Measurements from ENCODE around the gene PGD. TPM values are rescaled to one million over a fixed set of nuclear protein-coding genes. Genes with fewer than 3 reads are reported as not detected.
A peak's percentile ranks its signal among the peaks of the same experiment; 100 is the strongest.

PGD gene
- total and polyA plus RNA-seq, 10 of the 15 experiments (the other 5 are each of a cell fraction or from before 2014, with no cell fraction given) = 108 to 262 (median 171) TPM

DNA sequence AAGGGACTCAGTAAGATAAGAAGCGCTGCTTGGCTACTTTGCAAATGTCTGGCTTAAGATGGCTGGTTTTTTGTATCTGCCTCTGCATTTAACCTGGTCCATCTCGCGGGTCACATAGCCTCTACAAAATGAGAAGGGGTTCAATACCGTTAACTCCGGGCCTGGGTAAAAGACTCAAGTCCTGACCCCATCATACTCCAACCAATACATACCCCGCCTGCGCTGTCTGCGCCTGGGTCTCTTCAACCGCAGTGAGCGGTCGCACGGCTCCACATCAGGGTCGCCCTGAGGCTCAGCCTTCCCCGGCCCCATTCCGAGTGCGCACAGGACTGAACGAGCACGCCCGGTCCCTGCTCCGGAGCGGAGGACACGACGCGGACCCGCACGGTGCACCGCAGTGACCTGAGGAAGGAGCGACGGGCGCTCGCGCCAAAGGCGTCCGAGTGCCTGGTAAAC, 558 bp upstream of the PGD start:
- in situ Hi-C loops (cut with MboI) = no loop called here
- RAD21 ChIA-PET (ENCODE audit: unreplicated experiment) = interaction anchor here (0.8 to 2.4 kb wide), 3 partner anchors 10 to 21 kb away, joined by 3 to 7 read pairs (median 6); no protein-coding TSS in a partner anchor
- BruUV-seq (replicated peaks) = no TSS peak

More for the DNA sequence above, 558 bp upstream of the PGD start:
- no peak overlapping the region for H3K27ac ChIP-seq (ENCODE audit: control insufficient read depth, insufficient read depth)
- FAIRE-seq = no peak
- H3K9ac ChIP-seq (ENCODE audit: control insufficient read depth, insufficient read depth, low read length) = peak overlapping the region; percentile 64; the same call in 1 of the 2 replicates
- no peaks in the 10 kb centered on the region for H4K20me1 ChIP-seq (ENCODE audit: control insufficient read depth, insufficient read depth)
- ChIA-PET SMC1A (ENCODE audit: uncharacterized antibody, unreplicated experiment) (interaction anchor here (1.1 to 3.7 kb wide), 2 partner anchors 11 to 189 kb away, joined by 8 to 26 read pairs; partner anchors contain the start of gene KIF1B), POLR2A (interaction anchor here (1.8 to 2.0 kb wide), 2 partner anchors 10 to 11 kb away, joined by 6 to 8 read pairs; no protein-coding TSS in a partner anchor), CTCF (interaction anchor here (0.6 to 4.2 kb wide), 4 partner anchors 17 to 189 kb away, joined by 3 to 29 read pairs (median 12); partner anchors contain the start of genes CENPS and KIF1B)
- peaks cover 19% of the 10 kb centered on the region for H3K79me2 ChIP-seq (ENCODE audit: control insufficient read depth, insufficient read depth, low read length)
- peak overlapping the region; percentile 71 for H3K4me3 ChIP-seq
- no peak for ATAC-seq
- TF ChIP-seq LARP7 (IDR thresholded peaks at IDR 0.05) (peak; percentile 48; the same call in 1 of the 2 replicates), GATAD2B (conservative IDR thresholded peaks at IDR 0.05; ENCODE audit: low read depth) (peak; percentile 34; the same call in 1 of the 2 replicates), PML (IDR thresholded peaks at IDR 0.05; ENCODE audit: low read length) (no peak), ZNF207 (IDR thresholded peaks at IDR 0.05; ENCODE audit: borderline replicate concordance) (0 out of 2 replicates have a peak, but pooled peaks have one; percentile 32)
- TF ChIP-seq, protein P1, sequence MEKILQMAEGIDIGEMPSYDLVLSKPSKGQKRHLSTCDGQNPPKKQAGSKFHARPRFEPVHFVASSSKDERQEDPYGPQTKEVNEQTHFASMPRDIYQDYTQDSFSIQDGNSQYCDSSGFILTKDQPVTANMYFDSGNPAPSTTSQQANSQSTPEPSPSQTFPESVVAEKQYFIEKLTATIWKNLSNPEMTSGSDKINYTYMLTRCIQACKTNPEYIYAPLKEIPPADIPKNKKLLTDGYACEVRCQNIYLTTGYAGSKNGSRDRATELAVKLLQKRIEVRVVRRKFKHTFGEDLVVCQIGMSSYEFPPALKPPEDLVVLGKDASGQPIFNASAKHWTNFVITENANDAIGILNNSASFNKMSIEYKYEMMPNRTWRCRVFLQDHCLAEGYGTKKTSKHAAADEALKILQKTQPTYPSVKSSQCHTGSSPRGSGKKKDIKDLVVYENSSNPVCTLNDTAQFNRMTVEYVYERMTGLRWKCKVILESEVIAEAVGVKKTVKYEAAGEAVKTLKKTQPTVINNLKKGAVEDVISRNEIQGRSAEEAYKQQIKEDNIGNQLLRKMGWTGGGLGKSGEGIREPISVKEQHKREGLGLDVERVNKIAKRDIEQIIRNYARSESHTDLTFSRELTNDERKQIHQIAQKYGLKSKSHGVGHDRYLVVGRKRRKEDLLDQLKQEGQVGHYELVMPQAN (conservative IDR thresholded peaks at IDR 0.05) = peak; percentile 67
- peak overlapping the region; percentile 96 for H3K4me2 ChIP-seq (ENCODE audit: control insufficient read depth, insufficient read depth)
- H3K4me1 ChIP-seq (ENCODE audit: control insufficient read depth, insufficient read depth, low read length) = peaks cover 6% of the 10 kb centered on the region
- 0% methylated on average over 34 of the region's 34 CpGs for WGBS (ENCODE audit: insufficient coverage, insufficient replicate concordance, low lambda C conversion rate, missing lambda C conversion rate)
- H3K9me3 ChIP-seq (replicated peaks; ENCODE audit: control insufficient read depth, insufficient read depth, low read length) = no peaks in the 10 kb centered on the region
- no peaks in the 10 kb centered on the region for H3K27me3 ChIP-seq (replicated peaks in 1 of 2; ENCODE audit: control insufficient read depth in 2 of 2, insufficient read depth in 2 of 2, low read length in 1 of 2)
- DNase-seq (ENCODE audit: low read depth, low spot score) = no peak
- H2AFZ ChIP-seq (ENCODE audit: control insufficient read depth, low read depth, low read length) = peak overlapping the region; percentile 98
- H3K36me3 ChIP-seq (ENCODE audit: control insufficient read depth in 2 of 2, insufficient read depth in 2 of 2, low read length in 1 of 2) = peaks cover 0 to 7% of the 10 kb centered on the region in 2 experiments; a peak in 1 of 4 replicates
- intact Hi-C loops (cut with micrococcal nuclease; ENCODE audit: unreplicated experiment) = loop anchor here (1.0 kb wide), 1 partner anchor 10 kb away; no protein-coding TSS in a partner anchor

Measured in GM12878 (cell line).